ENCODE measurements around the gene MRTO4.

DNA sequence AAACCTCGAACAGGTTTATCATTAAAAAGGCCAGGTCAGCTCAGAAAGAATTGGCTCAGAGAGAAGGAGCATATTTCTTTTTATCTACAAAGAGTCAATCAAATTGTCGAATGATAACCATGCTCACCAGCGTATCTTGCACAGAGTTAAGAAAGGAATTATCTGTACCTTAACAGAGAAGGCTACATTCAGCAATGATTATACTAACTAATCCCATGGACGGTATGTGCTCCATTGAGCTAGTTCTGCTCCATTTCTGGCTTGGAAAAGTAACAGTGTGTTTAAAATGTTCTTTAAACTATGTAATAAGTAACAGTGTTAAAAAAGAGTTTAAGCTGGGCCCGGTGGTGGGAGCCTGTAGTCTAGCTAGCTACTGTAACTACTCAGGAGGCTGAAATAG, 45.8 kb upstream of the MRTO4 start:
- TF ChIP-seq MXI1 (IDR thresholded peaks at IDR 0.05; ENCODE audit: low read depth, low read length) (no peak), EZH2phosphoT487 (IDR thresholded peaks at IDR 0.05; ENCODE audit: borderline replicate concordance, low read depth) (no peak), GABPA (IDR thresholded peaks at IDR 0.05; ENCODE audit: low read depth) (no peak), TCF12 (IDR thresholded peaks at IDR 0.05) (no peak)
- TF ChIP-seq, protein P1, sequence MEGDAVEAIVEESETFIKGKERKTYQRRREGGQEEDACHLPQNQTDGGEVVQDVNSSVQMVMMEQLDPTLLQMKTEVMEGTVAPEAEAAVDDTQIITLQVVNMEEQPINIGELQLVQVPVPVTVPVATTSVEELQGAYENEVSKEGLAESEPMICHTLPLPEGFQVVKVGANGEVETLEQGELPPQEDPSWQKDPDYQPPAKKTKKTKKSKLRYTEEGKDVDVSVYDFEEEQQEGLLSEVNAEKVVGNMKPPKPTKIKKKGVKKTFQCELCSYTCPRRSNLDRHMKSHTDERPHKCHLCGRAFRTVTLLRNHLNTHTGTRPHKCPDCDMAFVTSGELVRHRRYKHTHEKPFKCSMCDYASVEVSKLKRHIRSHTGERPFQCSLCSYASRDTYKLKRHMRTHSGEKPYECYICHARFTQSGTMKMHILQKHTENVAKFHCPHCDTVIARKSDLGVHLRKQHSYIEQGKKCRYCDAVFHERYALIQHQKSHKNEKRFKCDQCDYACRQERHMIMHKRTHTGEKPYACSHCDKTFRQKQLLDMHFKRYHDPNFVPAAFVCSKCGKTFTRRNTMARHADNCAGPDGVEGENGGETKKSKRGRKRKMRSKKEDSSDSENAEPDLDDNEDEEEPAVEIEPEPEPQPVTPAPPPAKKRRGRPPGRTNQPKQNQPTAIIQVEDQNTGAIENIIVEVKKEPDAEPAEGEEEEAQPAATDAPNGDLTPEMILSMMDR (IDR thresholded peaks at IDR 0.05), result no peak
- TF ChIP-seq, protein P2, sequence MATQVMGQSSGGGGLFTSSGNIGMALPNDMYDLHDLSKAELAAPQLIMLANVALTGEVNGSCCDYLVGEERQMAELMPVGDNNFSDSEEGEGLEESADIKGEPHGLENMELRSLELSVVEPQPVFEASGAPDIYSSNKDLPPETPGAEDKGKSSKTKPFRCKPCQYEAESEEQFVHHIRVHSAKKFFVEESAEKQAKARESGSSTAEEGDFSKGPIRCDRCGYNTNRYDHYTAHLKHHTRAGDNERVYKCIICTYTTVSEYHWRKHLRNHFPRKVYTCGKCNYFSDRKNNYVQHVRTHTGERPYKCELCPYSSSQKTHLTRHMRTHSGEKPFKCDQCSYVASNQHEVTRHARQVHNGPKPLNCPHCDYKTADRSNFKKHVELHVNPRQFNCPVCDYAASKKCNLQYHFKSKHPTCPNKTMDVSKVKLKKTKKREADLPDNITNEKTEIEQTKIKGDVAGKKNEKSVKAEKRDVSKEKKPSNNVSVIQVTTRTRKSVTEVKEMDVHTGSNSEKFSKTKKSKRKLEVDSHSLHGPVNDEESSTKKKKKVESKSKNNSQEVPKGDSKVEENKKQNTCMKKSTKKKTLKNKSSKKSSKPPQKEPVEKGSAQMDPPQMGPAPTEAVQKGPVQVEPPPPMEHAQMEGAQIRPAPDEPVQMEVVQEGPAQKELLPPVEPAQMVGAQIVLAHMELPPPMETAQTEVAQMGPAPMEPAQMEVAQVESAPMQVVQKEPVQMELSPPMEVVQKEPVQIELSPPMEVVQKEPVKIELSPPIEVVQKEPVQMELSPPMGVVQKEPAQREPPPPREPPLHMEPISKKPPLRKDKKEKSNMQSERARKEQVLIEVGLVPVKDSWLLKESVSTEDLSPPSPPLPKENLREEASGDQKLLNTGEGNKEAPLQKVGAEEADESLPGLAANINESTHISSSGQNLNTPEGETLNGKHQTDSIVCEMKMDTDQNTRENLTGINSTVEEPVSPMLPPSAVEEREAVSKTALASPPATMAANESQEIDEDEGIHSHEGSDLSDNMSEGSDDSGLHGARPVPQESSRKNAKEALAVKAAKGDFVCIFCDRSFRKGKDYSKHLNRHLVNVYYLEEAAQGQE (IDR thresholded peaks at IDR 0.05; ENCODE audit: low read depth, low read length), result no peak

Measured in SK-N-SH (cell line).